ENCODE results near the gene RDH8.
"Not testable (repeated sequence)": the region's sequence is repeated elsewhere in the genome, so short reads cannot be mapped to it uniquely, and the experiment has no call there.

Gene RDH8

GRCh38 chr19:10006335-10006708 is 7.0 kb upstream of the RDH8 start:
- DNase-seq = no peak

GRCh38 chr19:10006752-10007323 is 6.4 kb upstream of the RDH8 start:
- DNase-seq = no peak

- no peak for DNase-seq
Observed at GRCh38 chr19:10007371-10008183, 5.7 kb upstream of the RDH8 start.

GRCh38 chr19:10008184-10008765 is 5.0 kb upstream of the RDH8 start:
- no peak for DNase-seq

GRCh38 chr19:10009714-10010224 is 3.5 kb upstream of the RDH8 start:
- no peak for DNase-seq

GRCh38 chr19:10010247-10010691 is 3.0 kb upstream of the RDH8 start, which contains the start of gene COL5A3:
Gene COL5A3, minus strand, starts transcription at chr19:10010504. Its CDS starts 119 bp downstream, at chr19:10010385.
- DNase-seq = no peak

GRCh38 chr19:10010939-10011338 is 2.3 kb upstream of the RDH8 start:
- DNase-seq = no peak

GRCh38 chr19:10011974-10012373 is 1.3 kb upstream of the RDH8 start:
- no peak for DNase-seq

- DNase-seq = no peak
Observed at GRCh38 chr19:10013834-10014618, 743 bp downstream of the RDH8 start.

- no peak for DNase-seq
Observed at GRCh38 chr19:10018263-10018662, 5.0 kb downstream of the RDH8 start.

GRCh38 chr19:10018786-10019185 is 5.5 kb downstream of the RDH8 start:
- DNase-seq = no peak

GRCh38 chr19:10019246-10019645 is 6.0 kb downstream of the RDH8 start:
- no peak for DNase-seq

- DNase-seq = no peak
Observed at GRCh38 chr19:10020851-10021250, 7.6 kb downstream of the RDH8 start.

- no peak for DNase-seq
Observed at GRCh38 chr19:10021446-10021845, 8.2 kb downstream of the RDH8 start.

GRCh38 chr19:10021863-10022262 is 8.6 kb downstream of the RDH8 start:
- no peak for DNase-seq

- not testable (repeated sequence) for DNase-seq
Observed at GRCh38 chr19:10023096-10023495, 9.8 kb downstream of the RDH8 start.

- DNase-seq = no peak
Observed at GRCh38 chr19:10026744-10027143, 13.5 kb downstream of the RDH8 start.

GRCh38 chr19:10027158-10027997 is 14.1 kb downstream of the RDH8 start:
- peak; percentile 89 for DNase-seq

GRCh38 chr19:10033614-10034013 is 20.3 kb downstream of the RDH8 start:
- no peak for DNase-seq

GRCh38 chr19:10036601-10037071 is 23.4 kb downstream of the RDH8 start:
- DNase-seq = no peak

- no peak for DNase-seq
Observed at GRCh38 chr19:10037367-10037766, 24.1 kb downstream of the RDH8 start.

GRCh38 chr19:10037809-10038208 is 24.5 kb downstream of the RDH8 start:
- DNase-seq = no peak
